Measurements from ENCODE around the gene ANO9. TPM values are rescaled to one million over a fixed set of nuclear protein-coding genes. Genes with fewer than 3 reads are reported as not detected.
A peak's percentile ranks its signal among the peaks of the same experiment; 100 is the strongest.
"Not testable (repeated sequence)": the region's sequence is repeated elsewhere in the genome, so short reads cannot be mapped to it uniquely, and the experiment has no call there.

The ANO9 gene
- total RNA-seq, 1 donor from 2014 or later = 21.6 TPM

- Histone ChIP-seq H3K4me1 (peaks cover 13% of the 10 kb centered on the region), H3K27ac (no peak overlapping the region), H3K27me3 (ENCODE audit: low read depth) (no peaks in the 10 kb centered on the region), H3K36me3 (peaks cover 4% of the 10 kb centered on the region), H3K4me3 (no peak overlapping the region), H3K9me3 (no peaks in the 10 kb centered on the region)
- ATAC-seq (no peak), DNase-seq (peak; percentile 48)
- TF ChIP-seq CTCF (IDR thresholded peaks at IDR 0.05) = no peak
- intact Hi-C loops (cut with DNase I) = no loop called here
Measured at GRCh38 chr11:403761-404431, 37.9 kb downstream of the ANO9 start.

- TF ChIP-seq CTCF (IDR thresholded peaks at IDR 0.05) = no peak
- no peak overlapping the region for H3K4me3 ChIP-seq
- DNase-seq (peak; percentile 47), ATAC-seq (no peak)
- no peaks in the 10 kb centered on the region for H3K9me3 ChIP-seq
- H3K27ac ChIP-seq = no peak overlapping the region
- no peaks in the 10 kb centered on the region for H3K27me3 ChIP-seq (ENCODE audit: low read depth)
- intact Hi-C loops (cut with DNase I) = no loop called here
- peaks cover 13% of the 10 kb centered on the region for H3K4me1 ChIP-seq
- peaks cover 4% of the 10 kb centered on the region for H3K36me3 ChIP-seq
Measured at GRCh38 chr11:403021-403760, 38.6 kb downstream of the ANO9 start.

GRCh38 chr11:401196-401595, 40.6 kb downstream of the ANO9 start:
- H3K4me3 ChIP-seq; H3K9me3 ChIP-seq; H3K36me3 ChIP-seq; intact Hi-C loops (cut with DNase I); ATAC-seq; H3K27ac ChIP-seq; H3K27me3 ChIP-seq (ENCODE audit: low read depth): not testable (repeated sequence)
- DNase-seq = peak; percentile 1
- H3K4me1 ChIP-seq = peaks cover 19% of the 10 kb centered on the region

GRCh38 chr11:400241-400689, 41.5 kb downstream of the ANO9 start:
- peak; percentile 24 for DNase-seq

GRCh38 chr11:399731-400211, 42.0 kb downstream of the ANO9 start:
- Histone ChIP-seq H3K27ac (no peak overlapping the region), H3K27me3 (ENCODE audit: low read depth) (no peaks in the 10 kb centered on the region), H3K36me3 (no peaks in the 10 kb centered on the region), H3K9me3 (no peaks in the 10 kb centered on the region), H3K4me3 (no peak overlapping the region), H3K4me1 (peaks cover 16% of the 10 kb centered on the region)
- no peak for TF ChIP-seq CTCF (IDR thresholded peaks at IDR 0.05)
- no peak for ATAC-seq
- intact Hi-C loops (cut with DNase I) = no loop called here
- no peak for DNase-seq

More at GRCh38 chr11:400241-400689, 41.5 kb downstream of the ANO9 start:
- ATAC-seq = no peak
- Histone ChIP-seq H3K4me1 (peaks cover 16% of the 10 kb centered on the region), H3K27ac (no peak overlapping the region), H3K9me3 (no peaks in the 10 kb centered on the region), H3K27me3 (ENCODE audit: low read depth) (no peaks in the 10 kb centered on the region), H3K36me3 (no peaks in the 10 kb centered on the region), H3K4me3 (no peak overlapping the region)
- intact Hi-C loops (cut with DNase I) = no loop called here
- no peak for TF ChIP-seq CTCF (IDR thresholded peaks at IDR 0.05)

- ATAC-seq = no peak
- H3K27me3 ChIP-seq (ENCODE audit: low read depth) = no peaks in the 10 kb centered on the region
- no peak overlapping the region for H3K27ac ChIP-seq
- DNase-seq = no peak
- H3K4me1 ChIP-seq = peaks cover 16% of the 10 kb centered on the region
- H3K4me3 ChIP-seq = no peak overlapping the region
- no peaks in the 10 kb centered on the region for H3K36me3 ChIP-seq
- no peak for TF ChIP-seq CTCF (IDR thresholded peaks at IDR 0.05)
- no peaks in the 10 kb centered on the region for H3K9me3 ChIP-seq
- intact Hi-C loops (cut with DNase I) = no loop called here
Measured at GRCh38 chr11:398826-399225, 43.0 kb downstream of the ANO9 start.
